HepG2 (cell line): ENCODE measurements around the gene DDX46.

Source experiments
- CBX5 ChIP-seq: sonication (generic); formaldehyde crosslinking; IDR thresholded peaks from 2 replicates; pipeline ENCODE4 v1.4.0; 2020; ENCODE audit warnings: missing genetic modification reagents, borderline replicate concordance
- GFI1 ChIP-seq: sonication (generic); formaldehyde crosslinking; IDR thresholded peaks from 2 replicates; pipeline ENCODE4 v1.5.0; 2020; ENCODE audit warnings: missing genetic modification reagents, mild to moderate bottlenecking, borderline replicate concordance
- RNF2 ChIP-seq: fragments of 450-650 bp; conservative IDR thresholded peaks from 2 replicates; pipeline ENCODE4 v1.6.1; 2016; ENCODE audit warnings: low read depth
- TBP ChIP-seq: sonication (generic); formaldehyde crosslinking; IDR thresholded peaks from 2 replicates; pipeline ENCODE4 v1.5.0; 2020; ENCODE audit warnings: missing genetic modification reagents
- TF ChIP-seq, protein P1 (sequence below): sonication (generic); formaldehyde crosslinking; IDR thresholded peaks from 2 replicates; pipeline ENCODE4 v1.5.0; 2020; ENCODE audit warnings: mild to moderate bottlenecking, missing genetic modification reagents, moderate library complexity
- TF ChIP-seq, protein P2 (sequence below): sonication (generic); formaldehyde crosslinking; IDR thresholded peaks from 2 replicates; pipeline ENCODE4 v1.8.0; 2022; ENCODE audit warnings: mild to moderate bottlenecking, missing genetic modification reagents, moderate library complexity
- TF ChIP-seq, protein P3 (sequence below): IDR thresholded peaks from 2 replicates; pipeline ENCODE4 v1.6.1; 2012; ENCODE audit warnings: inconsistent platforms

DNA sequence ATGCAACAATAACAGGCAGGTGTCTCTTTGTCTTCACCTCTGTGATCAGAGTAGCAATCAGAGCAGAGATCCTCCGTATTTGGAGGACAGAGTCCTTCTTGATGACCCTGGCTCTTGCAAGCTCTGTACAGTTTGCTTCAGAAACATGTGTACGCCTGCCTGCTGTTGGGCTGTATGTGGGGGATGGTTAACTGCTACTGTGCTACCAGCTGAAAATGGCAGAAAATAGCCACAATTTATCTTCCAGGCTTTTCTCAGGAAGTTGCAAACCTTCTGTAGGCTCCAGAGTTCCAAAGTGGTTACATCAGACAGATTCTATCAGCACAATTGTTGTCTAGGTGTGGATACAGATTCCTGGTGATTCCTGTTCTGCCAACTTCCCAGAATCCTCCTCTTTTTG lies 35.5 kb downstream of the DDX46 start:
- TF ChIP-seq GFI1 (CRISPR knock-in tag) (no peak), RNF2 (no peak), CBX5 (no peak), TBP (no peak)
- TF ChIP-seq, protein P1, sequence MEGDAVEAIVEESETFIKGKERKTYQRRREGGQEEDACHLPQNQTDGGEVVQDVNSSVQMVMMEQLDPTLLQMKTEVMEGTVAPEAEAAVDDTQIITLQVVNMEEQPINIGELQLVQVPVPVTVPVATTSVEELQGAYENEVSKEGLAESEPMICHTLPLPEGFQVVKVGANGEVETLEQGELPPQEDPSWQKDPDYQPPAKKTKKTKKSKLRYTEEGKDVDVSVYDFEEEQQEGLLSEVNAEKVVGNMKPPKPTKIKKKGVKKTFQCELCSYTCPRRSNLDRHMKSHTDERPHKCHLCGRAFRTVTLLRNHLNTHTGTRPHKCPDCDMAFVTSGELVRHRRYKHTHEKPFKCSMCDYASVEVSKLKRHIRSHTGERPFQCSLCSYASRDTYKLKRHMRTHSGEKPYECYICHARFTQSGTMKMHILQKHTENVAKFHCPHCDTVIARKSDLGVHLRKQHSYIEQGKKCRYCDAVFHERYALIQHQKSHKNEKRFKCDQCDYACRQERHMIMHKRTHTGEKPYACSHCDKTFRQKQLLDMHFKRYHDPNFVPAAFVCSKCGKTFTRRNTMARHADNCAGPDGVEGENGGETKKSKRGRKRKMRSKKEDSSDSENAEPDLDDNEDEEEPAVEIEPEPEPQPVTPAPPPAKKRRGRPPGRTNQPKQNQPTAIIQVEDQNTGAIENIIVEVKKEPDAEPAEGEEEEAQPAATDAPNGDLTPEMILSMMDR (CRISPR knock-in tag): no peak
- TF ChIP-seq, protein P2, sequence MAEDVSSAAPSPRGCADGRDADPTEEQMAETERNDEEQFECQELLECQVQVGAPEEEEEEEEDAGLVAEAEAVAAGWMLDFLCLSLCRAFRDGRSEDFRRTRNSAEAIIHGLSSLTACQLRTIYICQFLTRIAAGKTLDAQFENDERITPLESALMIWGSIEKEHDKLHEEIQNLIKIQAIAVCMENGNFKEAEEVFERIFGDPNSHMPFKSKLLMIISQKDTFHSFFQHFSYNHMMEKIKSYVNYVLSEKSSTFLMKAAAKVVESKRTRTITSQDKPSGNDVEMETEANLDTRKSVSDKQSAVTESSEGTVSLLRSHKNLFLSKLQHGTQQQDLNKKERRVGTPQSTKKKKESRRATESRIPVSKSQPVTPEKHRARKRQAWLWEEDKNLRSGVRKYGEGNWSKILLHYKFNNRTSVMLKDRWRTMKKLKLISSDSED (CRISPR knock-in tag): no peak
- TF ChIP-seq, protein P3, sequence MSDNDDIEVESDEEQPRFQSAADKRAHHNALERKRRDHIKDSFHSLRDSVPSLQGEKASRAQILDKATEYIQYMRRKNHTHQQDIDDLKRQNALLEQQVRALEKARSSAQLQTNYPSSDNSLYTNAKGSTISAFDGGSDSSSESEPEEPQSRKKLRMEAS: no peak
